Endothelial cell of umbilical vein (primary cell): ENCODE measurements around the gene NCEH1. TPM values are rescaled to one million over a fixed set of nuclear protein-coding genes. Genes with fewer than 3 reads are reported as not detected.

Experiments
- BruUV-seq: library from RNA; stranded (reverse); fragments of 400-500 nt; replicated peaks from 2 replicates; lab custom pipeline; 2021; lab: Mats Ljungman, UMichigan
- CTCF ChIA-PET: fragments of 300-600, 350-600 bp; sonication (Branson Sonifier 250); formaldehyde crosslinking; loops from one replicate; lab custom pipeline; 2021; ENCODE audit warnings: antibody characterized with exemption, inconsistent platforms; lab: Charles Lee
- POLR2A ChIA-PET: fragments of 300-600, 350-600 bp; sonication (Branson Sonifier 250); formaldehyde crosslinking; loops from one replicate; lab custom pipeline; 2021; ENCODE audit warnings: antibody characterized with exemption, inconsistent platforms; lab: Charles Lee
- DNase-seq: peaks from one replicate; pipeline ENCODE4 v3.0.0-alpha.2; 2011; ENCODE audit warnings: low read depth, low spot score
- FAIRE-seq: peaks from 2 replicates; lab custom pipeline; 2011; peaks lifted over from hg19 to GRCh38; lab: Jason Lieb, UNC
- H2AFZ ChIP-seq: 2 replicates; pipeline ENCODE4 v1.6.0; 2012; ENCODE audit warnings: low read depth, low read length, control low read depth, inconsistent platforms
- H3K27ac ChIP-seq: 2 replicates; pipeline ENCODE4 v1.5.1; 2011; ENCODE audit warnings: low read depth, mild to moderate bottlenecking, control low read depth, low read length, moderate library complexity; ENCODE audit not compliant: insufficient read depth
- H3K27me3 ChIP-seq, 2 experiments: 2 replicates each; pipeline versions ENCODE4 v1.6.0 to v1.6.1; 2011; ENCODE audit warnings: low read length in 2 of 2, mixed read lengths in 1 of 2; ENCODE audit not compliant: control insufficient read depth in 2 of 2, insufficient read depth in 2 of 2
- H3K36me3 ChIP-seq, 2 experiments: 2 replicates in 1 of 2; 3 replicates in 1 of 2; pipeline ENCODE4 v1.5.1; 2011; ENCODE audit warnings: low read length in 2 of 2, mild to moderate bottlenecking in 1 of 2, moderate library complexity in 1 of 2; ENCODE audit not compliant: control insufficient read depth in 2 of 2, insufficient read depth in 2 of 2; ENCODE audit errors: extremely low read depth in 1 of 2
- H3K4me1 ChIP-seq: 3 replicates; pipeline ENCODE4 v1.5.1; 2011; ENCODE audit warnings: mild to moderate bottlenecking, low read length; ENCODE audit not compliant: control insufficient read depth, insufficient read depth; ENCODE audit errors: extremely low read depth
- H3K4me2 ChIP-seq: 2 replicates; pipeline ENCODE4 v1.6.1; 2011; ENCODE audit warnings: low read length, control low read depth, mixed read lengths; ENCODE audit not compliant: insufficient read depth
- H3K4me3 ChIP-seq, 3 experiments: fragments of 200-600 bp in 1 of 3; sonication (generic), shearing (Covaris generic) in 1 of 3; replicated peaks in 1 of 3; 2 replicates each; pipeline ENCODE4 v1.5.1; 2011 to 2016; ENCODE audit warnings: control low read depth in 3 of 3, low read length in 3 of 3, mild to moderate bottlenecking in 2 of 3, inconsistent platforms in 1 of 3, low read depth in 1 of 3, moderate library complexity in 1 of 3; ENCODE audit not compliant: insufficient read depth in 1 of 3
- H3K79me2 ChIP-seq: 2 replicates; pipeline ENCODE4 v1.6.0; 2012; ENCODE audit warnings: low read length, inconsistent platforms; ENCODE audit not compliant: control insufficient read depth, insufficient read depth
- H3K9ac ChIP-seq: replicated peaks from 2 replicates; pipeline ENCODE3; 2011; ENCODE audit warnings: low read length, control low read depth; ENCODE audit not compliant: insufficient read depth; ENCODE audit errors: extremely low read depth
- H3K9me1 ChIP-seq: replicated peaks from 3 replicates; pipeline ENCODE4 v1.6.0; 2011; ENCODE audit warnings: mild to moderate bottlenecking, low read length; ENCODE audit not compliant: control insufficient read depth, insufficient read depth; ENCODE audit errors: extremely low read depth
- H3K9me3 ChIP-seq: replicated peaks from 2 replicates; pipeline ENCODE4 v1.5.1; 2012; ENCODE audit warnings: low read length, inconsistent platforms; ENCODE audit not compliant: control insufficient read depth, insufficient read depth
- H4K20me1 ChIP-seq: replicated peaks from 2 replicates; pipeline ENCODE3; 2011; ENCODE audit warnings: mild to moderate bottlenecking, low read length; ENCODE audit not compliant: control insufficient read depth, insufficient read depth; ENCODE audit errors: extremely low read depth
- EZH2 ChIP-seq: IDR thresholded peaks from 2 replicates; pipeline ENCODE4 v1.6.1; 2012; ENCODE audit warnings: borderline replicate concordance, low read depth, mild to moderate bottlenecking, moderate library complexity, low read length, inconsistent platforms; ENCODE audit not compliant: severe bottlenecking
- FOS ChIP-seq: IDR thresholded peaks from 2 replicates; pipeline ENCODE4 v1.6.1; 2011; ENCODE audit warnings: mild to moderate bottlenecking, low read length, moderate library complexity, borderline replicate concordance; ENCODE audit not compliant: insufficient read depth
- GATA2 ChIP-seq: IDR thresholded peaks from 2 replicates; pipeline ENCODE4 v1.7.0; 2011; ENCODE audit warnings: low read depth, mild to moderate bottlenecking, moderate library complexity, mixed read lengths, low read length; ENCODE audit not compliant: insufficient read length, insufficient read depth
- JUN ChIP-seq: IDR thresholded peaks from 2 replicates; pipeline ENCODE4 v1.6.1; 2011; ENCODE audit warnings: borderline replicate concordance, low read depth; ENCODE audit not compliant: insufficient read length, insufficient read depth
- MYC ChIP-seq: IDR thresholded peaks from one replicate; pipeline ENCODE4 v1.6.1; 2011; ENCODE audit warnings: mild to moderate bottlenecking, low read depth, low read length
- POLR2A ChIP-seq: IDR thresholded peaks from 2 replicates; pipeline ENCODE4 v1.6.1; 2012; ENCODE audit warnings: low read depth, mild to moderate bottlenecking, control low read depth, low read length
- POLR2AphosphoS5 ChIP-seq: IDR thresholded peaks from 2 replicates; pipeline ENCODE4 v1.6.1; 2012; ENCODE audit warnings: low read depth, mild to moderate bottlenecking, control low read depth, low read length, moderate library complexity; ENCODE audit not compliant: insufficient read depth
- dilution Hi-C: fragments of 300-500 bp; cut with MboI; formaldehyde crosslinking; loops from one replicate; pipeline ENCODE4 v1.15.0; 2019; ENCODE audit warnings: low sequenced_read_pairs; ENCODE audit not compliant: extremely low pct_ligation_motif_present
- intact Hi-C: fragments of 100-400 bp; cut with micrococcal nuclease; formaldehyde crosslinking; loops from one replicate; pipeline ENCODE4 v1.10.0; 2022
- polyA plus RNA-seq, 4 experiments: library from polyadenylated mRNA; depleted of rRNA in 3 of 4; stranded (reverse) in 3 of 4; unstranded in 1 of 4; fragments of >200 nt; gene quantifications; 2 replicates each; pipeline versions ENCODE4 v1.2.1 to v1.2.3, GENCODE V29; 2011 to 2012; ENCODE audit warnings: missing spikeins in 1 of 4
- total RNA-seq: library from RNA; stranded (reverse); gene quantifications from 2 replicates; pipeline ENCODE4 v1.2.3, GENCODE V29; 2021
- TF ChIP-seq, protein P1 (sequence below): IDR thresholded peaks from 2 replicates; pipeline ENCODE4 v1.6.1; 2011; ENCODE audit not compliant: insufficient read depth, insufficient read length
- TF ChIP-seq, protein P2 (sequence below), 2 donors: IDR thresholded peaks; 1 replicate in 1 of 2; 2 replicates in 1 of 2; pipeline ENCODE4 v1.5.1; 2011; ENCODE audit warnings: low read length in 2 of 2, mild to moderate bottlenecking in 2 of 2, moderate library complexity in 2 of 2, control low read depth in 1 of 2, inconsistent platforms in 1 of 2, low read depth in 1 of 2; ENCODE audit not compliant: insufficient read depth in 1 of 2; ENCODE audit errors: extremely low read depth in 1 of 2

Gene NCEH1
- total and polyA plus RNA-seq, 2 donors (not counting 3 experiments of a cell fraction or from before 2014, with no cell fraction given): 10.0 to 20.3 TPM

DNA sequence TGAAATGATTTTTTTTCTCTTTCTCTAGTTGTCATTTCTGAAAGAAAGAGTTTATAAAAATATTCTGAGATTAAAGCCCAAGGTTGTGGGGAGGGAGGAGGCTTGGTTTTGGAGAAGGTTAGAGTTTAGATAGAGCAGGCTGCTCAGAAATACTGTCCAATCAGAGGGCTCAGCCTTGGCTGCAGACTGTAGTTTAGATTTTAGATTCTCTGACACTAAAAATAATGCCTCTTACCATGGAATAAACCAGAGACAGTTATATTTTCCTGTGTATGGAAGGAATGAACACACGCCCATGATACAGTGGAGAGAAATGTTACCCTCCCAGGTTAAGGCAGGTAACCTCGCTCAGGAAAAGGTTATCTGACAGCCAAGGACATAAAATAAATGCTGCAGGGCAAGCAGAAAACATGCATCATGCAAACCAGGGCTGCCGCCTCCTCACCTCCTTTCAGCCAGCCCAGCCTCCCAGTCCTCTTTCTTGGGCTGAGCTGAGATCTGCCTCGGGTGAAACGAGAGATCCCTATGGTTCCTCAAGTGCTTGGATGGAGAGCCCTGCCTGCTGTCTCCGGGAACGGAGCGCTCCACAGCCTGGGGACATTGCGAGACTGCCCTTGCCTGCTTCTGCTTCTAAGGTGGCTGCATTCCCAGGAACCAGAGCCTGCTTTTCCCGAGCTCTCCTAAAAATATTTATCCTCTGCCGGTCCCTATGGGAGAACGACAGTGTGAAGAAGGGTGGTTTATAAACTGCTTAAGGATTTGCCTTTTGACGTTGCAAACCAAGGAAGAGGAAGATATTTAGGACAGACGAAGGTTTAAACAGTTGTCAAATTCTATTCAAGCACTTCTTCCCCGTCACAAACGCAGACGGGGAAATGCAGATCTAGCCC lies 848 bp downstream of the NCEH1 start:
- POLR2A ChIA-PET: interaction anchor here (0.8 to 1.6 kb wide), 2 partner anchors 37 to 40 kb away, joined by 3 to 10 read pairs; partner anchors contain the start of gene ECT2
- no peaks in the 10 kb centered on the region for H4K20me1 ChIP-seq
- peak overlapping the region; percentile 70 for H3K9ac ChIP-seq
- intact Hi-C loops (no loop called here), dilution Hi-C loops (no loop called here)
- H3K27me3 ChIP-seq: no peaks in the 10 kb centered on the region
- peak; percentile 64 for DNase-seq
- peak overlapping the region; percentile 88 for H3K27ac ChIP-seq
- no peaks in the 10 kb centered on the region for H3K9me1 ChIP-seq
- peaks cover 43% of the 10 kb centered on the region for H3K79me2 ChIP-seq
- FAIRE-seq: peak; percentile 63
- H3K9me3 ChIP-seq: no peaks in the 10 kb centered on the region
- H2AFZ ChIP-seq: peak overlapping the region; percentile 18
- peaks cover 26% of the 10 kb centered on the region for H3K4me1 ChIP-seq
- CTCF ChIA-PET: interaction anchor here (1.1 to 3.1 kb wide), 11 partner anchors 10 to 378 kb away, joined by 3 to 38 read pairs (median 8); partner anchors contain the start of gene ECT2
- BruUV-seq: no TSS peak
- H3K4me3 ChIP-seq: peak overlapping the region; percentile 36 to 79 (median 75)
- TF ChIP-seq FOS (no peak), POLR2AphosphoS5 (no peak), MYC (no peak), POLR2A (no peak), JUN (no peak), EZH2 (no peak), GATA2 (no peak)
- TF ChIP-seq, protein P1, sequence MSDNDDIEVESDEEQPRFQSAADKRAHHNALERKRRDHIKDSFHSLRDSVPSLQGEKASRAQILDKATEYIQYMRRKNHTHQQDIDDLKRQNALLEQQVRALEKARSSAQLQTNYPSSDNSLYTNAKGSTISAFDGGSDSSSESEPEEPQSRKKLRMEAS: no peak
- TF ChIP-seq, protein P2, sequence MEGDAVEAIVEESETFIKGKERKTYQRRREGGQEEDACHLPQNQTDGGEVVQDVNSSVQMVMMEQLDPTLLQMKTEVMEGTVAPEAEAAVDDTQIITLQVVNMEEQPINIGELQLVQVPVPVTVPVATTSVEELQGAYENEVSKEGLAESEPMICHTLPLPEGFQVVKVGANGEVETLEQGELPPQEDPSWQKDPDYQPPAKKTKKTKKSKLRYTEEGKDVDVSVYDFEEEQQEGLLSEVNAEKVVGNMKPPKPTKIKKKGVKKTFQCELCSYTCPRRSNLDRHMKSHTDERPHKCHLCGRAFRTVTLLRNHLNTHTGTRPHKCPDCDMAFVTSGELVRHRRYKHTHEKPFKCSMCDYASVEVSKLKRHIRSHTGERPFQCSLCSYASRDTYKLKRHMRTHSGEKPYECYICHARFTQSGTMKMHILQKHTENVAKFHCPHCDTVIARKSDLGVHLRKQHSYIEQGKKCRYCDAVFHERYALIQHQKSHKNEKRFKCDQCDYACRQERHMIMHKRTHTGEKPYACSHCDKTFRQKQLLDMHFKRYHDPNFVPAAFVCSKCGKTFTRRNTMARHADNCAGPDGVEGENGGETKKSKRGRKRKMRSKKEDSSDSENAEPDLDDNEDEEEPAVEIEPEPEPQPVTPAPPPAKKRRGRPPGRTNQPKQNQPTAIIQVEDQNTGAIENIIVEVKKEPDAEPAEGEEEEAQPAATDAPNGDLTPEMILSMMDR (IDR thresholded peaks at IDR 0.05; ENCODE audit: extremely low read depth in 1 of 2, insufficient read depth in 1 of 2, low read depth in 1 of 2, low read length in 2 of 2): no peak
- H3K36me3 ChIP-seq: no peaks in the 10 kb centered on the region
- H3K4me2 ChIP-seq: peak overlapping the region; percentile 62
